Activated CD4-positive, alpha-beta T cell treated with anti-CD3 and anti-CD28 coated beads, Interleukin-2, amount 10 ng/mL, durations not matched to agents 24 days and 14 days (primary cell): ENCODE data around the gene ANXA1. TPM values are rescaled to one million over a fixed set of nuclear protein-coding genes. Genes with fewer than 3 reads are reported as not detected.
A peak's percentile ranks its signal among the peaks of the same experiment; 100 is the strongest.

Experiments
- DNase-seq: peaks from one replicate; pipeline ENCODE4 v3.0.0; 2022
- H3K27ac Mint-ChIP-seq: one replicate; pipeline ENCODE4 v1.8.0; 2022; ENCODE audit warnings: mild to moderate bottlenecking, mixed read lengths
- H3K27me3 Mint-ChIP-seq: one replicate; pipeline ENCODE4 v1.8.0; 2022; ENCODE audit warnings: mixed read lengths
- H3K36me3 Mint-ChIP-seq: one replicate; pipeline ENCODE4 v1.8.0; 2022; ENCODE audit warnings: low read depth, mild to moderate bottlenecking, mixed read lengths
- H3K4me1 Mint-ChIP-seq: one replicate; pipeline ENCODE4 v1.8.0; 2021; ENCODE audit warnings: mixed read lengths
- H3K4me3 Mint-ChIP-seq: one replicate; pipeline ENCODE4 v1.8.0; 2022; ENCODE audit warnings: mild to moderate bottlenecking, moderate library complexity, mixed read lengths
- H3K9me3 Mint-ChIP-seq: one replicate; pipeline ENCODE4 v1.8.0; 2021; ENCODE audit warnings: mixed read lengths
- intact Hi-C: fragments of 100-400 bp; cut with micrococcal nuclease; formaldehyde crosslinking; loops from one replicate; pipeline ENCODE4 v1.15.1; 2023
- total RNA-seq: library from RNA; stranded (reverse); gene quantifications from 2 replicates; pipeline ENCODE4 v1.2.3, GENCODE V29; 2022

The ANXA1 gene
- total RNA-seq, 1 donor from 2014 or later: 37.1 TPM

GRCh38 chr9:73148447-73148937 is 3.2 kb upstream of the ANXA1 start:
- intact Hi-C loops: loop anchor here (5.0 kb wide), 1 partner anchor 801 kb away; no protein-coding TSS in a partner anchor
- H3K27ac Mint-ChIP-seq: peak overlapping the region; percentile 89
- peak overlapping the region; percentile 65 for H3K4me3 Mint-ChIP-seq
- H3K4me1 Mint-ChIP-seq: peaks cover 55% of the 10 kb centered on the region
- peaks cover 3% of the 10 kb centered on the region for H3K9me3 Mint-ChIP-seq
- H3K36me3 Mint-ChIP-seq: peaks cover 2% of the 10 kb centered on the region
- no peak for DNase-seq
- H3K27me3 Mint-ChIP-seq: no peaks in the 10 kb centered on the region

GRCh38 chr9:73149371-73150067 is 2.1 kb upstream of the ANXA1 start:
- Mint-ChIP-seq H3K36me3 (peaks cover 4% of the 10 kb centered on the region), H3K4me3 (peak overlapping the region; percentile 65), H3K4me1 (peaks cover 54% of the 10 kb centered on the region), H3K27ac (peak overlapping the region; percentile 89), H3K9me3 (peaks cover 3% of the 10 kb centered on the region), H3K27me3 (no peaks in the 10 kb centered on the region)
- DNase-seq: peak; percentile 76
- intact Hi-C loops: loop anchor here (1.0 to 10.0 kb wide), 8 partner anchors 17 to 1938 kb away; partner anchors contain the start of genes CEMIP2, NMRK1 and OSTF1

- Mint-ChIP-seq H3K4me3 (peak overlapping the region; percentile 84), H3K27me3 (no peaks in the 10 kb centered on the region), H3K4me1 (peaks cover 67% of the 10 kb centered on the region), H3K36me3 (peaks cover 8% of the 10 kb centered on the region), H3K9me3 (peaks cover 3% of the 10 kb centered on the region), H3K27ac (peak overlapping the region; percentile 88)
- intact Hi-C loops: loop anchor here (5.0 to 10.0 kb wide), 4 partner anchors 790 to 1935 kb away; partner anchors contain the start of genes CEMIP2, NMRK1 and OSTF1
- DNase-seq: peak; percentile 59
Measured at GRCh38 chr9:73152543-73152844, 829 bp downstream of the ANXA1 start.

- DNase-seq: peak; percentile 73
- Mint-ChIP-seq H3K9me3 (peaks cover 6% of the 10 kb centered on the region), H3K27me3 (no peaks in the 10 kb centered on the region), H3K36me3 (peaks cover 12% of the 10 kb centered on the region), H3K4me1 (peaks cover 70% of the 10 kb centered on the region), H3K4me3 (peak overlapping the region; percentile 84), H3K27ac (peak overlapping the region; percentile 88)
- intact Hi-C loops: loop anchor here (1.0 to 10.0 kb wide), 5 partner anchors 21 to 1934 kb away; partner anchors contain the start of genes CEMIP2, NMRK1 and OSTF1
Measured at GRCh38 chr9:73152953-73153352, 1.3 kb downstream of the ANXA1 start.

GRCh38 chr9:73153793-73154227 is 2.1 kb downstream of the ANXA1 start:
- Mint-ChIP-seq H3K4me3 (peak overlapping the region; percentile 83), H3K4me1 (peaks cover 68% of the 10 kb centered on the region), H3K36me3 (peaks cover 18% of the 10 kb centered on the region), H3K9me3 (peaks cover 3% of the 10 kb centered on the region), H3K27ac (peak overlapping the region; percentile 86), H3K27me3 (no peaks in the 10 kb centered on the region)
- intact Hi-C loops: loop anchor here (1.0 to 10.0 kb wide), 8 partner anchors 22 to 1933 kb away; partner anchors contain the start of genes CEMIP2, NMRK1 and OSTF1
- peak; percentile 66 for DNase-seq

GRCh38 chr9:73154271-73154670 is 2.6 kb downstream of the ANXA1 start:
- Mint-ChIP-seq H3K4me3 (peak overlapping the region; percentile 83), H3K27ac (peak overlapping the region; percentile 86), H3K4me1 (peaks cover 66% of the 10 kb centered on the region), H3K9me3 (peaks cover 3% of the 10 kb centered on the region), H3K36me3 (peaks cover 23% of the 10 kb centered on the region), H3K27me3 (no peaks in the 10 kb centered on the region)
- peak; percentile 71 for DNase-seq
- intact Hi-C loops: loop anchor here (1.0 to 10.0 kb wide), 7 partner anchors 25 to 1933 kb away; partner anchors contain the start of genes CEMIP2, NMRK1 and OSTF1

GRCh38 chr9:73154722-73155121 is 3.1 kb downstream of the ANXA1 start:
- intact Hi-C loops: loop anchor here (1.0 to 10.0 kb wide), 8 partner anchors 24 to 1933 kb away; partner anchors contain the start of genes CEMIP2, NMRK1 and OSTF1
- peak overlapping the region; percentile 83 for H3K4me3 Mint-ChIP-seq
- H3K36me3 Mint-ChIP-seq: peaks cover 23% of the 10 kb centered on the region
- H3K9me3 Mint-ChIP-seq: peaks cover 3% of the 10 kb centered on the region
- DNase-seq: peak; percentile 79
- H3K4me1 Mint-ChIP-seq: peaks cover 62% of the 10 kb centered on the region
- H3K27me3 Mint-ChIP-seq: no peaks in the 10 kb centered on the region
- H3K27ac Mint-ChIP-seq: peak overlapping the region; percentile 86

GRCh38 chr9:73155377-73155776 is 3.7 kb downstream of the ANXA1 start:
- H3K36me3 Mint-ChIP-seq: peaks cover 29% of the 10 kb centered on the region
- H3K4me3 Mint-ChIP-seq: peak overlapping the region; percentile 83
- peaks cover 62% of the 10 kb centered on the region for H3K4me1 Mint-ChIP-seq
- intact Hi-C loops: loop anchor here (2.0 to 10.0 kb wide), 5 partner anchors 23 to 1795 kb away; partner anchors contain the start of gene CEMIP2
- peak overlapping the region; percentile 86 for H3K27ac Mint-ChIP-seq
- H3K27me3 Mint-ChIP-seq: no peaks in the 10 kb centered on the region
- DNase-seq: peak; percentile 55
- peaks cover 3% of the 10 kb centered on the region for H3K9me3 Mint-ChIP-seq

- peaks cover 59% of the 10 kb centered on the region for H3K4me1 Mint-ChIP-seq
- no peaks in the 10 kb centered on the region for H3K27me3 Mint-ChIP-seq
- peak overlapping the region; percentile 80 for H3K27ac Mint-ChIP-seq
- peaks cover 3% of the 10 kb centered on the region for H3K9me3 Mint-ChIP-seq
- peaks cover 35% of the 10 kb centered on the region for H3K36me3 Mint-ChIP-seq
- intact Hi-C loops: loop anchor here (2.0 to 10.0 kb wide), 5 partner anchors 23 to 1795 kb away; partner anchors contain the start of gene CEMIP2
- H3K4me3 Mint-ChIP-seq: peak overlapping the region; percentile 60
- no peak for DNase-seq
Measured at GRCh38 chr9:73155968-73156864, 4.6 kb downstream of the ANXA1 start.

- Mint-ChIP-seq H3K27ac (peak overlapping the region; percentile 80), H3K4me1 (peaks cover 54% of the 10 kb centered on the region), H3K9me3 (peaks cover 3% of the 10 kb centered on the region), H3K27me3 (no peaks in the 10 kb centered on the region), H3K36me3 (peaks cover 39% of the 10 kb centered on the region), H3K4me3 (peak overlapping the region; percentile 60)
- no peak for DNase-seq
- intact Hi-C loops: loop anchor here (1.0 to 10.0 kb wide), 4 partner anchors 10 to 1392 kb away; partner anchors contain the start of gene CEMIP2
Measured at GRCh38 chr9:73156865-73157187, 5.2 kb downstream of the ANXA1 start.

- Mint-ChIP-seq H3K27me3 (no peaks in the 10 kb centered on the region), H3K9me3 (peaks cover 3% of the 10 kb centered on the region), H3K36me3 (peaks cover 45% of the 10 kb centered on the region), H3K27ac (peak overlapping the region; percentile 60), H3K4me1 (peaks cover 49% of the 10 kb centered on the region), H3K4me3 (peak overlapping the region; percentile 54)
- intact Hi-C loops: loop anchor here (1.0 to 10.0 kb wide), 4 partner anchors 9 to 1393 kb away; partner anchors contain the start of gene CEMIP2
- no peak for DNase-seq
Measured at GRCh38 chr9:73157811-73158210, 6.1 kb downstream of the ANXA1 start.

- peaks cover 3% of the 10 kb centered on the region for H3K9me3 Mint-ChIP-seq
- no peak overlapping the region for H3K4me3 Mint-ChIP-seq
- no peaks in the 10 kb centered on the region for H3K27me3 Mint-ChIP-seq
- peaks cover 52% of the 10 kb centered on the region for H3K36me3 Mint-ChIP-seq
- H3K27ac Mint-ChIP-seq: peak overlapping the region; percentile 42
- H3K4me1 Mint-ChIP-seq: peaks cover 44% of the 10 kb centered on the region
- intact Hi-C loops: loop anchor here (5.0 to 10.0 kb wide), 3 partner anchors 631 to 1394 kb away; partner anchors contain the start of gene CEMIP2
- no peak for DNase-seq
Measured at GRCh38 chr9:73158723-73159122, 7.1 kb downstream of the ANXA1 start.

- intact Hi-C loops: no loop called here
- peaks cover 25% of the 10 kb centered on the region for H3K4me1 Mint-ChIP-seq
- DNase-seq: no peak
- peaks cover 61% of the 10 kb centered on the region for H3K36me3 Mint-ChIP-seq
- no peak overlapping the region for H3K27ac Mint-ChIP-seq
- peaks cover 3% of the 10 kb centered on the region for H3K9me3 Mint-ChIP-seq
- H3K27me3 Mint-ChIP-seq: no peaks in the 10 kb centered on the region
- no peak overlapping the region for H3K4me3 Mint-ChIP-seq
Measured at GRCh38 chr9:73160868-73161267, 9.2 kb downstream of the ANXA1 start.
